C4-2B (cell line): Measurements from ENCODE around the gene PEF1.

Source experiments
- CTCF ChIP-seq: fragments of 450-650 bp; conservative IDR thresholded peaks from 2 replicates; pipeline ENCODE4 v1.5.1; 2017; ENCODE audit warnings: mild to moderate bottlenecking
- ZFX ChIP-seq: fragments of 450-650 bp; IDR thresholded peaks from 2 replicates; pipeline ENCODE4 v1.6.1; 2017

- TF ChIP-seq CTCF (no peak), ZFX (no peak)
Measured at GRCh38 chr1:31657972-31658510, 13.4 kb upstream of the PEF1 start.
